HEK293 (cell line): ENCODE results near the gene CCDC136.

Experiments
- CTCF ChIP-seq: fragments of 450-650 bp; formaldehyde crosslinking; IDR thresholded peaks from 2 replicates; pipeline ENCODE4 v1.5.1; 2016; ENCODE audit warnings: missing biosample characterization, missing genetic modification characterization
- HOXA7 ChIP-seq: sonication (generic); formaldehyde crosslinking; IDR thresholded peaks from 2 replicates; pipeline ENCODE4 v1.8.1; 2022; ENCODE audit warnings: missing genetic modification reagents, borderline replicate concordance
- MYNN ChIP-seq: fragments of 450-650 bp; formaldehyde crosslinking; IDR thresholded peaks from 2 replicates; pipeline ENCODE4 v1.5.1; 2016; ENCODE audit warnings: missing biosample characterization, missing genetic modification characterization, borderline replicate concordance
- SALL2 ChIP-seq: fragments of 450-650 bp; formaldehyde crosslinking; IDR thresholded peaks from 2 replicates; pipeline ENCODE4 v1.5.0; 2017; ENCODE audit warnings: missing biosample characterization, mild to moderate bottlenecking, missing genetic modification characterization, borderline replicate concordance
- YY1 ChIP-seq: fragments of 450-650 bp; formaldehyde crosslinking; IDR thresholded peaks from 2 replicates; pipeline ENCODE4 v1.5.1; 2018; ENCODE audit warnings: missing biosample characterization, missing genetic modification characterization
- ZBTB1 ChIP-seq: fragments of 450-650 bp; formaldehyde crosslinking; IDR thresholded peaks from 2 replicates; pipeline ENCODE4 v1.5.1; 2016; ENCODE audit warnings: missing biosample characterization, missing genetic modification characterization
- ZNF23 ChIP-seq: fragments of 450-650 bp; formaldehyde crosslinking; IDR thresholded peaks from 2 replicates; pipeline ENCODE4 v1.5.1; 2016; ENCODE audit warnings: missing biosample characterization, missing genetic modification characterization, borderline replicate concordance
- ZNF266 ChIP-seq: fragments of 450-650 bp; formaldehyde crosslinking; IDR thresholded peaks from 2 replicates; pipeline ENCODE4 v1.5.1; 2016; ENCODE audit warnings: missing biosample characterization, missing genetic modification characterization, low read depth
- ZNF274 ChIP-seq, 2 experiments: fragments of 200-500 bp in 1 of 2; fragments of 450-650 bp in 1 of 2; sonication (Bioruptor generic) in 1 of 2; formaldehyde crosslinking in 1 of 2; IDR thresholded peaks; 2 replicates each; pipeline versions ENCODE4 v1.5.1 to v1.6.1; 2014 to 2016; ENCODE audit warnings: borderline replicate concordance in 1 of 2, inconsistent platforms in 1 of 2, low read length in 1 of 2, missing biosample characterization in 1 of 2, missing genetic modification characterization in 1 of 2
- ZNF280C ChIP-seq: fragments of 450-650 bp; formaldehyde crosslinking; IDR thresholded peaks from 2 replicates; pipeline ENCODE4 v1.5.1; 2016; ENCODE audit warnings: missing biosample characterization, missing genetic modification characterization

GRCh38 chr7:128853799-128854198 lies 62.0 kb downstream of the CCDC136 start:
- TF ChIP-seq ZBTB1 (tag by site-specific recombination): no peak
- no peak for TF ChIP-seq CTCF (tag by site-specific recombination)
- TF ChIP-seq ZNF274 (IDR thresholded peaks at IDR 0.05; ENCODE audit: low read length): no peak
- TF ChIP-seq ZNF274 (tag by site-specific recombination; IDR thresholded peaks at IDR 0.05; ENCODE audit: borderline replicate concordance): no peak
- no peak for TF ChIP-seq ZNF266 (tag by site-specific recombination)
- TF ChIP-seq HOXA7 (CRISPR knock-in tag): no peak
- no peak for TF ChIP-seq ZNF280C
- TF ChIP-seq ZNF23 (tag by site-specific recombination): no peak
- no peak for TF ChIP-seq MYNN (tag by site-specific recombination)
- TF ChIP-seq SALL2 (tag by site-specific recombination): no peak
- TF ChIP-seq YY1 (tag by site-specific recombination): no peak
